Measurements from ENCODE around the gene RNF130.
"Not testable (repeated sequence)": the region's sequence is repeated elsewhere in the genome, so short reads cannot be mapped to it uniquely, and the experiment has no call there.

Gene RNF130

DNA sequence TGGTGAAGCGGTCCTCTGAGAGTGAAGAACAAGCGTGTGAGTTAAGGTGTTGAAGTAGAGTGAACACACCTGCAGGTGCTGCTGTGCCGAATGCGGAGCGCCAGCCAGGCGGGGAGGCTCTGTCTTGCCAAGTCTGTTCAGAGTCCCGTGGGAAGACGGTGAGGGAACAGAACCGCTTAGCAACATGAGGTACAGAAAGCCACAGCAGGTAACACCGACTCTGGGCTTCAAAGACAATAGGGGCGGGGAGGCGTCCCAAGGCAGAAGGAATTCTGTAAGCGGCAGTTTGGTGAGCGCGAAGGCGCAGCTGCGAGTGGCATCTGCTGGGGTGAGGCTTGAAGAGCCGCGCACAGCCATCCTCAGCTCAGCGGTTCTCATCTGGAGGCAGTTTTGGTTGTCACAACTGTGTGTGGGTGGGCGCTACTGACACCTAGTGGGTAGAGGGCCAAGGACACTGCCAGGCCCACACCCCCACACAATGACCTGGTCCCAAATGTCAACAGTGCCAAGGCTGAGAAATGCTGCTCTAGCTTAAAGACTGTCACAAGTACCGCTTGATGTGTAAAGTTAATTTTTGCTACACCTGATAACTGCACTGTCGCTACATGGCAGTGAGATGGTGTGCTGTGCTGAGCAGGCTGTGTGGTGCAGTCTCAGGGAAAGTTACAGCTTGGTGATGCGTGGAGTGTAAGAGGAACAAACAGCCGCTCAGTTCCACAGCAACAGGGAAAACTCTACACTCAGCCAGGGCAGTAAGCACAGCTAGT lies 96.4 kb downstream of the RNF130 start:
- H3K36me3 ChIP-seq (ENCODE audit: control insufficient read depth, insufficient read depth, low read length) = peaks cover 18% of the 10 kb centered on the region; the same call in 1 of the 2 replicates
- no peaks in the 10 kb centered on the region for H3K9me3 ChIP-seq (ENCODE audit: control insufficient read depth, insufficient read depth, low read length)
- no CpG with 5 or more reads among the region's 25 CpGs for WGBS (ENCODE audit: insufficient coverage, insufficient read length)
- no peaks in the 10 kb centered on the region for H3K27me3 ChIP-seq (ENCODE audit: control insufficient read depth, insufficient read depth, low read length)
- H3K27ac ChIP-seq (ENCODE audit: low read length) = no peak overlapping the region
- H3K4me1 ChIP-seq (ENCODE audit: control insufficient read depth, insufficient read depth, low read length) = peaks cover 1% of the 10 kb centered on the region; the same call in 1 of the 2 replicates
- no peak overlapping the region for H3K4me3 ChIP-seq (ENCODE audit: low read length)
- peak; percentile 35 for DNase-seq (ENCODE audit: low read depth, low spot score)

GRCh38 chr5:179974246-179974945 lies 97.2 kb downstream of the RNF130 start:
- no peak for DNase-seq (ENCODE audit: low read depth, low spot score)
- Histone ChIP-seq H3K4me1 (ENCODE audit: control insufficient read depth, insufficient read depth, low read length) (peaks cover 1% of the 10 kb centered on the region; the same call in 1 of the 2 replicates), H3K27ac (ENCODE audit: low read length) (no peak overlapping the region), H3K4me3 (ENCODE audit: low read length) (no peak overlapping the region), H3K9me3 (ENCODE audit: control insufficient read depth, insufficient read depth, low read length) (no peaks in the 10 kb centered on the region), H3K27me3 (ENCODE audit: control insufficient read depth, insufficient read depth, low read length) (no peaks in the 10 kb centered on the region), H3K36me3 (ENCODE audit: control insufficient read depth, insufficient read depth, low read length) (peaks cover 18% of the 10 kb centered on the region; the same call in 1 of the 2 replicates)
- WGBS (ENCODE audit: insufficient coverage, insufficient read length) = no CpG with 5 or more reads among the region's 37 CpGs

GRCh38 chr5:179973391-179973790 lies 98.2 kb downstream of the RNF130 start:
- Histone ChIP-seq H3K4me1 (ENCODE audit: control insufficient read depth, insufficient read depth, low read length) (peaks cover 1% of the 10 kb centered on the region; the same call in 1 of the 2 replicates), H3K27ac (ENCODE audit: low read length) (no peak overlapping the region), H3K4me3 (ENCODE audit: low read length) (no peak overlapping the region), H3K9me3 (ENCODE audit: control insufficient read depth, insufficient read depth, low read length) (no peaks in the 10 kb centered on the region), H3K27me3 (ENCODE audit: control insufficient read depth, insufficient read depth, low read length) (no peaks in the 10 kb centered on the region), H3K36me3 (ENCODE audit: control insufficient read depth, insufficient read depth, low read length) (peaks cover 18% of the 10 kb centered on the region; the same call in 1 of the 2 replicates)
- DNase-seq (ENCODE audit: low read depth, low spot score) = no peak
- no CpG with 5 or more reads among the region's 11 CpGs for WGBS (ENCODE audit: insufficient coverage, insufficient read length)

DNA sequence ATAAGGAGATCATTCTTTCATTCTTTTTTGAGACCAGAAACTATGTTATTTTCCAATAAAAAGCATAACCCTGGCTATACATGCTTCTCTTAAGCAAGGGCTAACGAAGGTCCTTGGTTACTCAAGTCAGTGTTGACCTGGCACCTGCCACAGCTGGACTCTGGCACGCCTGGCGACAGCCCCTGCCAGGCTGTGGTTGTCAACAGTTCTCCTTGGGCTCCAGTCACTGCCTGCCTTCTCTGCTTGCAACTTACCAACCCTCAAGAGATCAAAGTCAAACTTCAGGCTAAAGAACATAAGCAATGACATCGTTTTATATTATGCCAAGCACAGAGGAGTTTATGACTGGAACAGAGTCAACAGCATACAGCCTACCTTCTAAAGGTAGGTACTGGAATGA lies 102.4 kb downstream of the RNF130 start:
- Histone ChIP-seq H3K27me3 (ENCODE audit: control insufficient read depth, insufficient read depth, low read length) (no peaks in the 10 kb centered on the region), H3K27ac (ENCODE audit: low read length) (no peak overlapping the region), H3K36me3 (ENCODE audit: control insufficient read depth, insufficient read depth, low read length) (peaks cover 8% of the 10 kb centered on the region), H3K4me1 (ENCODE audit: control insufficient read depth, insufficient read depth, low read length) (no peaks in the 10 kb centered on the region), H3K4me3 (ENCODE audit: low read length) (no peak overlapping the region), H3K9me3 (ENCODE audit: control insufficient read depth, insufficient read depth, low read length) (no peaks in the 10 kb centered on the region)
- DNase-seq (ENCODE audit: low read depth, low spot score) = no peak
- no CpG with 5 or more reads among the region's 4 CpGs for WGBS (ENCODE audit: insufficient coverage, insufficient read length)

DNA sequence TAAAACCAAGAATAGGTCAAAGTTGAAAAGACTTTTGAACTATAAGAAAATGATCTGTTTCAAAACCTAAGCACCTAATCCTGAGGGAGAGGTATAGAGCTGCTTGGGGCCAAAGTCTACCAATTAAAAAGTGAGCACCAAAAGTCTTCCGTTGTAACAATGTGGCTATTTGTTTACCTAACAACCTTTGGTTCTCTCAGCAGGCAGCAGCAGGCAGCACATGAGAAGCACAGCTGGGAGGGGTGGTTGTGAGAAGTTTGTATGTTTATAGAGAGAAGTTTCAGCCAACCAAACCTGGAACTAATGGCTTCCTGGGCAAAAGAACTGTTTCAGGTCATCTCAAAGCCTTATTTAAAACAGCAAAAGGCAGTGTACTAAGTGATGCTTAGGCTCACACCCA lies 104.1 kb downstream of the RNF130 start:
- DNase-seq (ENCODE audit: low read depth, low spot score) = no peak
- no peak overlapping the region for H3K27ac ChIP-seq (ENCODE audit: low read length)

GRCh38 chr5:179964015-179964414 lies 107.5 kb downstream of the RNF130 start:
- Histone ChIP-seq H3K9me3 (ENCODE audit: control insufficient read depth, insufficient read depth, low read length) (no peaks in the 10 kb centered on the region), H3K27me3 (ENCODE audit: control insufficient read depth, insufficient read depth, low read length) (no peaks in the 10 kb centered on the region), H3K27ac (ENCODE audit: low read length) (no peak overlapping the region), H3K4me3 (ENCODE audit: low read length) (no peak overlapping the region), H3K4me1 (ENCODE audit: control insufficient read depth, insufficient read depth, low read length) (no peaks in the 10 kb centered on the region), H3K36me3 (ENCODE audit: control insufficient read depth, insufficient read depth, low read length) (peaks cover 9% of the 10 kb centered on the region)
- DNase-seq (ENCODE audit: low read depth, low spot score) = no peak
- no CpG with 5 or more reads among the region's 8 CpGs for WGBS (ENCODE audit: insufficient coverage, insufficient read length)

More for the DNA sequence above, 104.1 kb downstream of the RNF130 start:
- no peaks in the 10 kb centered on the region for H3K9me3 ChIP-seq (ENCODE audit: control insufficient read depth, insufficient read depth, low read length)
- H3K4me1 ChIP-seq (ENCODE audit: control insufficient read depth, insufficient read depth, low read length) = no peaks in the 10 kb centered on the region
- no peaks in the 10 kb centered on the region for H3K27me3 ChIP-seq (ENCODE audit: control insufficient read depth, insufficient read depth, low read length)
- H3K36me3 ChIP-seq (ENCODE audit: control insufficient read depth, insufficient read depth, low read length) = peaks cover 9% of the 10 kb centered on the region
- no CpG with 5 or more reads among the region's 1 CpG for whole genome bisulfite sequencing (ENCODE audit: insufficient coverage, insufficient read length)
- H3K4me3 ChIP-seq (ENCODE audit: low read length) = no peak overlapping the region

DNA sequence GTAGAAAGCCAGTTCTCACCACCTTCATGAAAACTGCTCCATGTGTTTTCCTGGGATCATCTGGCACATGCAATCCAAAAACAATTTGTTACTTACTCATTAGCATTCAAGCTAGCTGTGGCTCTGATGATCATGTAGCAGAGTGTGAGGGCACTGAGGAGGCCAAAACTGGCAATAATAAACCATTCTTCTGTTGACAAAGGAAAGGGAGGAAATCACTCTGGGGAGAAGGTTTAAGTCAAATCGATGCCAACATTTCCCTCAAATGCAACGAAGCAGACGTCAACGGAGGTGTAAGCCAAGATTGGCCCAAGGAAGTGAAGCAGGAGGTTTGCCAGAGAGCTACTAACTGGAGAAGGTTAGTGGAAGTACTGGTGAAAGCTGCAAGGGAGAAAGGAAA lies 108.2 kb downstream of the RNF130 start:
- WGBS (ENCODE audit: insufficient coverage, insufficient read length) = no CpG with 5 or more reads among the region's 4 CpGs
- no peaks in the 10 kb centered on the region for H3K9me3 ChIP-seq (ENCODE audit: control insufficient read depth, insufficient read depth, low read length)
- no peaks in the 10 kb centered on the region for H3K27me3 ChIP-seq (ENCODE audit: control insufficient read depth, insufficient read depth, low read length)
- no peaks in the 10 kb centered on the region for H3K4me1 ChIP-seq (ENCODE audit: control insufficient read depth, insufficient read depth, low read length)
- no peak for DNase-seq (ENCODE audit: low read depth, low spot score)
- H3K36me3 ChIP-seq (ENCODE audit: control insufficient read depth, insufficient read depth, low read length) = peaks cover 9% of the 10 kb centered on the region
- no peak overlapping the region for H3K4me3 ChIP-seq (ENCODE audit: low read length)
- H3K27ac ChIP-seq (ENCODE audit: low read length) = no peak overlapping the region

- Histone ChIP-seq H3K9me3 (ENCODE audit: control insufficient read depth, insufficient read depth, low read length) (no peaks in the 10 kb centered on the region), H3K4me1 (ENCODE audit: control insufficient read depth, insufficient read depth, low read length) (no peaks in the 10 kb centered on the region), H3K36me3 (ENCODE audit: control insufficient read depth, insufficient read depth, low read length) (peaks cover 5% of the 10 kb centered on the region), H3K27me3 (ENCODE audit: control insufficient read depth, insufficient read depth, low read length) (no peaks in the 10 kb centered on the region), H3K4me3 (ENCODE audit: low read length) (no peak overlapping the region), H3K27ac (ENCODE audit: low read length) (no peak overlapping the region)
- no CpG with 5 or more reads among the region's 5 CpGs for WGBS (ENCODE audit: insufficient coverage, insufficient read length)
- no peak for DNase-seq (ENCODE audit: low read depth, low spot score)
Observed at GRCh38 chr5:179960204-179960831, 111.2 kb downstream of the RNF130 start.

DNA sequence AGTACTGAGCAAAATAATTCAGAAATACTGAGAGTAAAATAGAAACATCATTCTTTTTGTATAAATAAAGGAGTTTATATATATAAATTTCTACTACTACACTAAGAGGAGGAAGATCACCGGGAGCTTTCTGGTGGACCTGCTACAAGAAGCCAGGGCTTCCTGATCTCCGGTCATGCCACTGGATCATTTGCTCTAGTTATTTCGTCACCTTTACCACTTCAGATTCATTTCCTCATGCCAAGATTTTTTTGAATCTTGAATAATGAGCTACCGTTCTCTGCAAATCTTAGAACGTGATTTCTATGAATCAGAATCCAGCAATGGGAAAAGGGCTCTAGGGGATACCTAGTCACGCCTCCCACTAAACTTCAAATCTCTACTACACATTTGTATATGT lies 111.9 kb downstream of the RNF130 start:
- WGBS (ENCODE audit: insufficient coverage, insufficient read length) = no CpG with 5 or more reads among the region's 6 CpGs

GRCh38 chr5:179959118-179959517 lies 112.4 kb downstream of the RNF130 start:
- not testable (repeated sequence) for H3K4me3 ChIP-seq (ENCODE audit: low read length); H3K9me3 ChIP-seq (ENCODE audit: control insufficient read depth, insufficient read depth, low read length); H3K27ac ChIP-seq (ENCODE audit: low read length); H3K4me1 ChIP-seq (ENCODE audit: control insufficient read depth, insufficient read depth, low read length); H3K36me3 ChIP-seq (ENCODE audit: control insufficient read depth, insufficient read depth, low read length); H3K27me3 ChIP-seq (ENCODE audit: control insufficient read depth, insufficient read depth, low read length); DNase-seq (ENCODE audit: low read depth, low spot score)
- no CpG with 5 or more reads among the region's 5 CpGs for WGBS (ENCODE audit: insufficient coverage, insufficient read length)

More for the DNA sequence above, 111.9 kb downstream of the RNF130 start:
- Histone ChIP-seq H3K27ac (ENCODE audit: low read length) (no peak overlapping the region), H3K27me3 (ENCODE audit: control insufficient read depth, insufficient read depth, low read length) (no peaks in the 10 kb centered on the region), H3K9me3 (ENCODE audit: control insufficient read depth, insufficient read depth, low read length) (no peaks in the 10 kb centered on the region), H3K4me1 (ENCODE audit: control insufficient read depth, insufficient read depth, low read length) (no peaks in the 10 kb centered on the region), H3K4me3 (ENCODE audit: low read length) (no peak overlapping the region), H3K36me3 (ENCODE audit: control insufficient read depth, insufficient read depth, low read length) (peaks cover 5% of the 10 kb centered on the region)
- DNase-seq (ENCODE audit: low read depth, low spot score) = no peak

All from iPS DF 6.9 (cell line).